Stomach (tissue), 4 donors: ENCODE measurements around the gene LALBA.
"Not testable (repeated sequence)": the region's sequence is repeated elsewhere in the genome, so short reads cannot be mapped to it uniquely, and the experiment has no call there.

Experiments used
- EP300 ChIP-seq: sonication (generic); formaldehyde crosslinking; IDR thresholded peaks from one replicate; pipeline ENCODE4 v1.6.1; 2017; ENCODE audit warnings: antibody characterized with exemption
- POLR2A ChIP-seq, 4 donors: fragments of 450-650 bp; IDR thresholded peaks; one replicate each; pipeline ENCODE4 v1.6.1; 2016; ENCODE audit warnings: antibody characterized with exemption in 4 of 4, control low read depth in 2 of 4, mild to moderate bottlenecking in 1 of 4, moderate library complexity in 1 of 4
- TF ChIP-seq, protein P1 (sequence below), 7 experiments: fragments of 450-650 bp in 4 of 7; fragments of 200-600 bp in 3 of 7; sonication (generic) in 3 of 7; IDR thresholded peaks; one replicate each; pipeline ENCODE4 v1.5.1; 2016 to 2019; ENCODE audit warnings: antibody characterized with exemption in 7 of 7, control low read depth in 2 of 7, mild to moderate bottlenecking in 1 of 7

DNA sequence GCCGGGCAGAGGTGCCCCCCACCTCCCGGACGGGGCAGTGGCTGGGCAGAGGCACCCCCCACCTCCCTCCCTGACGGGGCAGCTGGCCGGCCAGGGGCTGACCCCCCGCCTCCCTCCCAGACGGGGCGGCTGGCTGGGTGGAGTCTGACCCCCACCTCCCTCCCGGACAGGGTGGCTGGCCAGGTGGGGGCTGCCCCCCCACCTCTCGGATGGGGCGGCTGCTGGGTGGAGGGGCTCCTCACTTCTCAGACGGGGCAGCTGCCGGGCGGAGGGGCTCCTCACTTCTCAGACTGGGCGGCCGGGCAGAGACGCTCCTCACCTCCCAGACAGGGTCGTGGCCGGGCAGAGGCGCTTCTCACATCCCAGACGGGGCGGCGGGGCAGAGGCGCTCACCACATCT, 49.5 kb downstream of the LALBA start:
- TF ChIP-seq POLR2A (IDR thresholded peaks at IDR 0.05); EP300: not testable (repeated sequence)
- TF ChIP-seq, protein P1, sequence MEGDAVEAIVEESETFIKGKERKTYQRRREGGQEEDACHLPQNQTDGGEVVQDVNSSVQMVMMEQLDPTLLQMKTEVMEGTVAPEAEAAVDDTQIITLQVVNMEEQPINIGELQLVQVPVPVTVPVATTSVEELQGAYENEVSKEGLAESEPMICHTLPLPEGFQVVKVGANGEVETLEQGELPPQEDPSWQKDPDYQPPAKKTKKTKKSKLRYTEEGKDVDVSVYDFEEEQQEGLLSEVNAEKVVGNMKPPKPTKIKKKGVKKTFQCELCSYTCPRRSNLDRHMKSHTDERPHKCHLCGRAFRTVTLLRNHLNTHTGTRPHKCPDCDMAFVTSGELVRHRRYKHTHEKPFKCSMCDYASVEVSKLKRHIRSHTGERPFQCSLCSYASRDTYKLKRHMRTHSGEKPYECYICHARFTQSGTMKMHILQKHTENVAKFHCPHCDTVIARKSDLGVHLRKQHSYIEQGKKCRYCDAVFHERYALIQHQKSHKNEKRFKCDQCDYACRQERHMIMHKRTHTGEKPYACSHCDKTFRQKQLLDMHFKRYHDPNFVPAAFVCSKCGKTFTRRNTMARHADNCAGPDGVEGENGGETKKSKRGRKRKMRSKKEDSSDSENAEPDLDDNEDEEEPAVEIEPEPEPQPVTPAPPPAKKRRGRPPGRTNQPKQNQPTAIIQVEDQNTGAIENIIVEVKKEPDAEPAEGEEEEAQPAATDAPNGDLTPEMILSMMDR (IDR thresholded peaks at IDR 0.05) = not testable (repeated sequence)
